SH-SY5Y (cell line): Measurements from ENCODE around the gene CACNB3.

Experiments
- GATA2 ChIP-seq: IDR thresholded peaks from 2 replicates; pipeline ENCODE4 v1.6.1; 2011; ENCODE audit warnings: mild to moderate bottlenecking, low read depth, low read length
- GATA3 ChIP-seq: IDR thresholded peaks from 2 replicates; pipeline ENCODE4 v1.6.1; 2011; ENCODE audit warnings: low read depth, mild to moderate bottlenecking, low read length, moderate library complexity

DNA sequence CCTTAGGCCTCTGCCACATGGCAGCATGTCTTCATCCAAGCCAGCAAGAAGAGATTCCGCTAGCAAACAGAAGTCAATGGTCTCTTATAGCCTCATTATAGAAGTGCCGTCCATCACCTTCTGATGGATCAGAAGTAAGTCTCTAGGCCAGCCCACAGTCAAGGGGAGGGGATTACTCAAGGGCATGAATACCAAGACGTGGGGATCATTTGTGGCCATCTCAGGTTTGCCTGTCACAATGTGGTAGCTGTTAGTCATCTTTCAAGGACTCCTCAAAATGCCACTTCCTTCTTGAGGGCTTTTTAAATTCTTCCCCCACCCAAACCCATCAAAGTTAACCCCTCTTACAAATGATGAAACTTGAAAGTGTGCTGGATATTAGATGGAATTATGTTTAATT is 21.3 kb upstream of the CACNB3 start:
- TF ChIP-seq GATA2 (no peak), GATA3 (no peak)
